ENCODE measurements around the gene FBXW11.

FBXW11 gene

DNA sequence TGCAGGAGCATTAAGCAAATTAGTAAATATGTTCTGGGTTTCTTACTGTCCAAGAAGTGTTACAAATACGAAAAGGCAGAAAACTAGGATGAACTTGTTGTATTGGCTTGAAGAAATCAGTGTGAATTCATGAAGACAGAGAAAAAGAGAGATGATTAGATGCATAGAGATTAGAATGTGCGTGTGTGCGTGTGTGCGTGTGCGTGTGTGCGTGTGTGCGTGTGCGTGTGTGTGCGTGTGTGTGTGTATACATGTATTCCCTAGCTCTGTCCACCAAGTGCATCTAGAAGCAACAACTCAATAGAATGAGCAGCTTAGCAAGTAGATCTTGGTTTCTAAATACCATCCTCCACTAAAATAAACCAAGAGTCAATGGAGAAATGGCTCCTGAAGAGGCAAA, 179.3 kb downstream of the FBXW11 start:
- Mint-ChIP-seq H3K4me1 (no peaks in the 10 kb centered on the region), H3K4me3 (no peak overlapping the region), H3K9me3 (peaks cover 7 to 9% of the 10 kb centered on the region in 2 donors), H3K27ac (no peak overlapping the region), H3K27me3 (no peaks in the 10 kb centered on the region), H3K36me3 (peaks cover 4 to 7% of the 10 kb centered on the region in 2 donors)
- DNase-seq (no peak), ATAC-seq (replicated peaks) (no peak)

DNA sequence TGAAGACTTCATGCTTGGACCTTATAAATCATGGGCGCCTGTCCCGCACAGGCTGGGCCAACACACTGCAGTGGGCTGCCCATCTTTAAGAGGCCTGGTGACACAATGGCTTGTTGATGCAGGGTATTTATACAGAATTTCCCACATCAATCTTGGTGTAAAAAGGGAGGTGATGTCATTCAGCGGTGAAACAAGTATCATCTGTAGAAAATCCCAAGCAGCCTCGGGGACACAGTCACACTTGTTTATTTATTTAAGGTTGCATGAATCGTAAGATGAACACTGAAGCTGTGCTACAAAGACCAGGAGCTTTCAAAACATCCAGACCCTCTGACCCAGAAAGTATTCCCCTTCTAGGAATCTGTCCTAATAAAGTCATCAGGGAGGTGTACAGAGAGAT, 180.3 kb downstream of the FBXW11 start:
- H3K9me3 Mint-ChIP-seq, result peaks cover 2 to 3% of the 10 kb centered on the region in 2 donors
- no peak overlapping the region for H3K27ac Mint-ChIP-seq
- no peaks in the 10 kb centered on the region for H3K27me3 Mint-ChIP-seq
- H3K36me3 Mint-ChIP-seq, result no peaks in the 10 kb centered on the region
- DNase-seq (no peak), ATAC-seq (replicated peaks) (no peak)
- no peak overlapping the region for H3K4me3 Mint-ChIP-seq
- no peaks in the 10 kb centered on the region for H3K4me1 Mint-ChIP-seq

DNA sequence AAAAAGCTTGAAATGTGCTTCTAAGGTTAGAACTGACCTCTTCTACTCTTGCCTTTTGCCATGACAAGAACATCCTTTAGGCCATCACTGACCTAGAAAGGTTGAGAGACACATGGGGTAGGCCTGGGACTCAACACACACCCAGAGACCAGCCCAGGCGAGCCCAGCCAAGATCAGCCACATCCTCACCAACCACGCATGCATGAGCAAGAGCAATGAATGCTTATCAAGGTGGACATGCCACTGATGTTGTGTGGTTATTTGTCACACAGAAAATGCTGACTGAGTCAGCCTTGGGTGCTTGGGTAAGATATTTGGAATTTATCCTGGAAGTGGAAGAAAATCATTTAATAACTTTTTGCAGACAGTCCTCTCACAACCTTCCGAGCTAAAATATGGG, 181.4 kb downstream of the FBXW11 start:
- no peaks in the 10 kb centered on the region for H3K36me3 Mint-ChIP-seq
- H3K27ac Mint-ChIP-seq, result no peak overlapping the region
- no peak for ATAC-seq (replicated peaks)
- no peak overlapping the region for H3K4me3 Mint-ChIP-seq
- no peak for DNase-seq
- no peaks in the 10 kb centered on the region for H3K4me1 Mint-ChIP-seq
- H3K9me3 Mint-ChIP-seq, result peaks cover 0 to under 1% of the 10 kb centered on the region in 2 donors
- H3K27me3 Mint-ChIP-seq, result no peaks in the 10 kb centered on the region

DNA sequence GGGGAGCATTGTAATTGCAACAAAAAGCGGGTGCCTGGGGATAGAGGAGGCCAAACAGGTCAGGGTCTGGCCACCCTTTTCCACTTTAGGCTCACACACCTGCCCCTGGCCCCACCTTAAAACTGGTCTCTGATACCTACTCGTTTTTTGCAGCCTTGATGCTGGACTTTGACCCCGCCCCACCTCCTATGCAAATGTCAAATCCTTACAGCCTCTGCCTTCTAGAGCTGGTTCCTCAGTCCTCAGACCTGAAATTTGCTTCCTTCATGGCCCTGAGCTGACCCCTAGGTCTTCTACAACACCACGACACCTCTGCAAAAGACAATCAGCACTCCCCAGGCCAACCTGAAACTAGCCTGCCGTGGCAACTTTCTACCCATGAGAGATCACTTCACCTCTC, 183.2 kb downstream of the FBXW11 start:
- H3K27me3 Mint-ChIP-seq, result no peaks in the 10 kb centered on the region
- no peak overlapping the region for H3K4me3 Mint-ChIP-seq
- no peaks in the 10 kb centered on the region for H3K4me1 Mint-ChIP-seq
- H3K36me3 Mint-ChIP-seq, result no peaks in the 10 kb centered on the region
- DNase-seq, result no peak
- H3K27ac Mint-ChIP-seq, result no peak overlapping the region
- ATAC-seq (replicated peaks), result no peak
- no peaks in the 10 kb centered on the region for H3K9me3 Mint-ChIP-seq

DNA sequence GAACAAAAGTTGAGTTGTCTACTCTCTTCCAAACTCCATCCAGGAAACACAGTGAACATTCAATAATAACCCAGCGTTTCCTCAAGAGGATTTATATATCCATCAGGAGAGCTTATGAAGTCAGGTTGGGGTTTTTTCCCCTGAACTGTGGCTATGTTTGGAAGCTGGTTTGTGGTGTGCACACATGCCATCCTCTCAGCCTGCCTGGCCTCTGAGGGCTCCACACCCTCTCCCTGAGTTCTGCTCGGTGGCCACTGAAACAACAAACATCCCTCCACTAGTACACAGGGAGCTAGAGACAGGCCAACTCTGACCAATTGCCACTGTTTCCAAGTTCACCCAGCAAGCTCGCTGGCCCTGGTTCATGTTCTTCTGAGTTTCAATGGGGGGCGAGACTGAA, 185.2 kb downstream of the FBXW11 start:
- Mint-ChIP-seq H3K27ac (no peak overlapping the region), H3K36me3 (no peaks in the 10 kb centered on the region), H3K9me3 (no peaks in the 10 kb centered on the region), H3K4me1 (no peaks in the 10 kb centered on the region), H3K4me3 (no peak overlapping the region), H3K27me3 (no peaks in the 10 kb centered on the region)
- ATAC-seq (replicated peaks) (no peak), DNase-seq (no peak)

DNA sequence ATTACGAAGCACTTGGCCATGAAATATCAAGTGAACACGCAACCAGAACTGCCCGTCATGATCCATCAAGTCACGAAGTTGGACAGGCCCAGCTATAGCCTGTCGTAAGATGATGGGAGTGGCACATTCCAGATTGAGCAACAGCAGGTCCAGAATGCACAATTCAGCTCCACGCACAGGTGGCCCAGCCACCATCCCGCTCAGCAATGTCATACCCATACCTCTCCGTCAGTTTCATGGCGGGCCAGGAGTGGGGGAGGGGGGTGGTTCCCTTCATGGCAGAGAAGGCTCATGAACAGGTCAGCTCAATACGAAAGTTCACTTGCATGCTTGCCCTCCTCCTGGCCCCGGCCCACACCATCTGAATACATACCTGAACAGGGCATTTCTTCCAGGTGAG, 185.9 kb downstream of the FBXW11 start:
- no peak overlapping the region for H3K27ac Mint-ChIP-seq
- no peaks in the 10 kb centered on the region for H3K4me1 Mint-ChIP-seq
- H3K27me3 Mint-ChIP-seq, result no peaks in the 10 kb centered on the region
- H3K4me3 Mint-ChIP-seq, result no peak overlapping the region
- no peaks in the 10 kb centered on the region for H3K36me3 Mint-ChIP-seq
- DNase-seq (no peak), ATAC-seq (replicated peaks) (no peak)
- H3K9me3 Mint-ChIP-seq, result no peaks in the 10 kb centered on the region

DNA sequence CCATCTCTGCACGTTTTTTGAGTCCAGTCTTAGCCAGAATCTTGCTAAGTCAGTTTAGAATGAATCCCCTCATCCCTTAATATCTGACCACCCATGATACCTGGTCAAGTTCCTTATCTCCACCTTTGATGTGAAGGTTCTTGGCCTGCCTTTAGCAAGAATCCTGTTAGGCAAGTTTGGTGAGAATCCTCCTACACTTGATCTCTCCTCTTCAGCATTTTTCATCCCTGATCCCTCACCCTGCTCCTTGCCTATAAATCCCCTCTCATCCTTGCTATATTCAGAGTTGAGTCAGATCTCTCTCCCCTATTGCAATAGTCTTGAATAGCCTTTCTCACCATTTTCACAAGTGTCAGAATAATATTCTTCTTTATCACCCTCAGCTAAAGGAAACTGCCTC, 189.8 kb downstream of the FBXW11 start:
- Mint-ChIP-seq H3K36me3 (peaks cover 0 to 8% of the 10 kb centered on the region in 2 donors), H3K4me1 (no peaks in the 10 kb centered on the region), H3K9me3 (peaks cover 3 to 4% of the 10 kb centered on the region in 2 donors), H3K27me3 (no peaks in the 10 kb centered on the region), H3K27ac (no peak overlapping the region), H3K4me3 (no peak overlapping the region)
- no peak for DNase-seq
- ATAC-seq (replicated peaks), result no peak

DNA sequence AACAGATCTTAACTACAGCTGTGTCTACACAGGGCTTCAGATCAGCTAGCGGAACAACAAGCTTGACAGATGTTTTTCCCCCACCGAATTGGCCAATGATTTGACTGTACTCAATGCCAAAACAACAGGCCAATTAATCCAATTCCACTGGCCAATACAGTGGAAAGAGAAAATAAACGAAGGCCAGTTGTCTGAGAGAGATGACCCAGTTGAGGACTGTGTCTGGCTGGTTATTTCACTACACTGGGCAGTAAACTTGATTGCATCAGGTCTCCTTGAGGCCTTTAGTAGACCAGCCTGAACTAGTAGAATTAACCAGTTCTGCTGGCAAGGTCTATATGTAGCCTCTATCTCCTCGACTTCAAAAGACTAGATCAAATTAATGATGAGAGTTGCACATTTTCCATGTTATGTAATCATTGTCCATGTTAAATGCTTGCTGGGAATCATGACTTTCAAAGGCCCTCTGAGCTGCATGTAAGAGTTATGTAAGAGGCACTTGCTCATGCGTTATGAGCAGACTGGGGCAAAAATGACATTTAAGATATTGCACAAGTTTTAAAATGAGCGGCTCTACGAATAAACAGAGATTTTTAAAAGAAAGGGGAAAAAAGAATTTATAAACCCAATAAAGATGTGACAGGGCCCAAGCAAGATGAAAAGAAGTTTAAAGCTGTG, 192.5 kb downstream of the FBXW11 start:
- H3K9me3 Mint-ChIP-seq, result peaks cover 8 to 11% of the 10 kb centered on the region in 2 donors
- H3K27me3 Mint-ChIP-seq, result peaks cover 0 to 5% of the 10 kb centered on the region in 2 donors
- no peak for ATAC-seq (replicated peaks)
- no peak for DNase-seq
- no peaks in the 10 kb centered on the region for H3K4me1 Mint-ChIP-seq
- no peak overlapping the region for H3K4me3 Mint-ChIP-seq
- H3K27ac Mint-ChIP-seq, result no peak overlapping the region
- H3K36me3 Mint-ChIP-seq, result peaks cover 0 to 14% of the 10 kb centered on the region in 2 donors

DNA sequence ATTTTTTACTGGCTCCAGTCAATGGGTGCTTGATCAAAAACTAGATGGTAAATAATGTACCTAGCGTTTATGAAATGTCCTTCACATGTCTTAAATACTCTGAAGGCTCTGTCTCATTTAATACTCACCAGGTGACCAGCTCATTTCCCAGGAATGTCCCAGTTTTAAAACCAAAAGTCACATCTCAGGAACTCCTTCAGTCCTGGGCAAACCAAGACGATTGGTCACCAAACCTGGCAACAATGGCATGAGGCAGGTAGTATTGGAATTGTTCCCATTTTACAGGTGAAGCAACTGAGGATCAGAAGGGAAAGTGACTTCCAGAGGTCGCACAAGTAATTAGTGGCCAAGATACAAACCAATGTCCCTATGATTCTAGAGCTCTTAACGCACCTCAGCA, 193.2 kb downstream of the FBXW11 start:
- H3K4me3 Mint-ChIP-seq, result no peak overlapping the region

More for the DNA sequence above, 193.2 kb downstream of the FBXW11 start:
- ATAC-seq (replicated peaks), result no peak
- peaks cover 8 to 14% of the 10 kb centered on the region in 2 donors for H3K9me3 Mint-ChIP-seq
- peaks cover 0 to 5% of the 10 kb centered on the region in 2 donors for H3K27me3 Mint-ChIP-seq
- no peaks in the 10 kb centered on the region for H3K4me1 Mint-ChIP-seq
- no peak for DNase-seq
- no peak overlapping the region for H3K27ac Mint-ChIP-seq
- peaks cover 0 to 14% of the 10 kb centered on the region in 2 donors for H3K36me3 Mint-ChIP-seq
